ENCODE results near the gene FHL2. TPM values are rescaled to one million over a fixed set of nuclear protein-coding genes. Genes with fewer than 3 reads are reported as not detected.

Gene FHL2
- total and polyA plus RNA-seq, 4 donors: 3.9 to 9.0 (median 6.5) TPM

- no peak overlapping the region for H3K27ac ChIP-seq (ENCODE audit: low read depth in 1 of 2, low read length in 2 of 2)
- H3K27me3 ChIP-seq (ENCODE audit: control insufficient read depth in 4 of 4, insufficient read depth in 4 of 4, low read length in 3 of 4): no peaks in the 10 kb centered on the region
- H3K4me1 ChIP-seq (ENCODE audit: control insufficient read depth in 4 of 4, insufficient read depth in 4 of 4, low read length in 3 of 4): no peaks in the 10 kb centered on the region
- no peak overlapping the region for H3K4me3 ChIP-seq (ENCODE audit: low read depth in 1 of 3, low read length in 3 of 3)
- no peaks in the 10 kb centered on the region for H3K9me3 ChIP-seq (ENCODE audit: control insufficient read depth in 4 of 4, low read length in 3 of 4)
- H3K36me3 ChIP-seq (ENCODE audit: control insufficient read depth in 4 of 4, insufficient read depth in 3 of 4, low read depth in 1 of 4, low read length in 3 of 4): no peaks in the 10 kb centered on the region
- H3K9ac ChIP-seq (ENCODE audit: low read depth in 1 of 2, low read length in 2 of 2): no peak overlapping the region
- DNase-seq (ENCODE audit: low spot score): no peak
- TF ChIP-seq EGR1 (IDR thresholded peaks at IDR 0.05; ENCODE audit: low read depth in 2 of 2) (no peak), TAF1 (conservative IDR thresholded peaks at IDR 0.05) (no peak), SP1 (IDR thresholded peaks at IDR 0.05) (no peak), FOXA2 (IDR thresholded peaks at IDR 0.05) (no peak), RXRA (IDR thresholded peaks at IDR 0.05) (no peak), ATF3 (IDR thresholded peaks at IDR 0.05) (no peak), ZBTB33 (IDR thresholded peaks at IDR 0.05) (no peak), YY1 (IDR thresholded peaks at IDR 0.05) (no peak), RAD21 (IDR thresholded peaks at IDR 0.05) (no peak), CTCF (IDR thresholded peaks at IDR 0.05; ENCODE audit: low read depth, low read length, missing input control) (no peak), REST (IDR thresholded peaks at IDR 0.05) (no peak), MAX (IDR thresholded peaks at IDR 0.05) (no peak)
- WGBS: 95% methylated on average over 6 of the region's 6 CpGs
Observed at GRCh38 chr2:105446501-105446900, 47.6 kb upstream of the FHL2 start.

GRCh38 chr2:105445976-105446375 lies 47.1 kb upstream of the FHL2 start:
- Histone ChIP-seq H3K4me3 (ENCODE audit: low read depth in 1 of 3, low read length in 3 of 3) (no peak overlapping the region), H3K4me1 (ENCODE audit: control insufficient read depth in 4 of 4, insufficient read depth in 4 of 4, low read length in 3 of 4) (no peaks in the 10 kb centered on the region)

More at GRCh38 chr2:105445976-105446375, 47.1 kb upstream of the FHL2 start:
- H3K27me3 ChIP-seq (ENCODE audit: control insufficient read depth in 4 of 4, insufficient read depth in 4 of 4, low read length in 3 of 4): no peaks in the 10 kb centered on the region
- H3K27ac ChIP-seq (ENCODE audit: low read depth in 1 of 2, low read length in 2 of 2): no peak overlapping the region
- no peaks in the 10 kb centered on the region for H3K9me3 ChIP-seq (ENCODE audit: control insufficient read depth in 4 of 4, low read length in 3 of 4)
- DNase-seq (ENCODE audit: low spot score): no peak
- 91% methylated on average over 9 of the region's 9 CpGs for WGBS
- no peak overlapping the region for H3K9ac ChIP-seq (ENCODE audit: low read depth in 1 of 2, low read length in 2 of 2)
- H3K36me3 ChIP-seq (ENCODE audit: control insufficient read depth in 4 of 4, insufficient read depth in 3 of 4, low read depth in 1 of 4, low read length in 3 of 4): no peaks in the 10 kb centered on the region
- TF ChIP-seq ATF3 (IDR thresholded peaks at IDR 0.05) (no peak), YY1 (IDR thresholded peaks at IDR 0.05) (no peak), RXRA (IDR thresholded peaks at IDR 0.05) (no peak), NR2F2 (IDR thresholded peaks at IDR 0.05) (no peak), FOXA2 (IDR thresholded peaks at IDR 0.05) (no peak), MAX (IDR thresholded peaks at IDR 0.05) (no peak), CTCF (IDR thresholded peaks at IDR 0.05; ENCODE audit: low read depth, low read length, missing input control) (no peak), REST (IDR thresholded peaks at IDR 0.05) (no peak), HNF4A (conservative IDR thresholded peaks at IDR 0.05) (no peak), SP1 (IDR thresholded peaks at IDR 0.05) (no peak), JUND (IDR thresholded peaks at IDR 0.05) (no peak), TAF1 (conservative IDR thresholded peaks at IDR 0.05) (no peak), EGR1 (IDR thresholded peaks at IDR 0.05; ENCODE audit: low read depth in 2 of 2) (no peak)
